Activated gamma-delta T cell (primary cell): ENCODE results near the gene SCP2.
"Not testable (repeated sequence)": the region's sequence is repeated elsewhere in the genome, so short reads cannot be mapped to it uniquely, and the experiment has no call there.

Source experiments
- DNase-seq: peaks from one replicate; lab custom pipeline; 2025; lab: John Stamatoyannopoulos, UW

Gene SCP2

DNA sequence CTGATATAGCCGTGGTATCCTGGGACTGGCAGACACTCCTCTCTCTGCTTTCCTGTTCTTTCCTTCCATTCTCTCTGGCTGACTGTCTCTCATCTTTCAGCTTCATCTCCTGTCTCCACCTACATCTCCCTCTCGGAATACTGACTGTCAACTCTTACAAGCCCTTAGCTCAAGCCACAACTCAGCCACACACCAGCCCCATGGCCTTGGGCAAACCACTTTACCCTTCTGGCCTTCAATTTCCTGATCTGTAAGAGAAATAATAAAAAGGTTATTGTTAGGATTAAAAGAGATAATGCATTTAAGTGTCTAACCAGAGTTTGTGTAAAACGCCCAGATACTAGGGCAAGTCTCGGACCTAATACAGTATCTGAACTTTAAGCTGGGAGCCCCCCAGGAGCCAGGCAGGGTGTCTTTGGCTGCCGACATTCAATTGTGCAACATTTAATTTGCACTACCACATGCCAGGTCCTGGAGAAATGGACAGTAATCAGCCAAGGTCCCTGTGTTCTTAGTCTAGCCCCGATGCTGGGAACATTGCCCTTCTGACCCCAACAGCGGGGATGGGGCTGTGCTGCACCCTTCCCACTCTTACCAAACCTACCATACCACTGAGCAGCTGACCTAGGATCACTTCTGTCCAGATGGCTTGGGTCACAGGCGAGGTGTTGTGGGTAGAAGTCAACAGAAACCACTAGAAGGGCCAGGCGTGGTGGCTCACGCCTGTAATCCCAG, 10.7 kb upstream of the SCP2 start:
- DNase-seq, result no peak

DNA sequence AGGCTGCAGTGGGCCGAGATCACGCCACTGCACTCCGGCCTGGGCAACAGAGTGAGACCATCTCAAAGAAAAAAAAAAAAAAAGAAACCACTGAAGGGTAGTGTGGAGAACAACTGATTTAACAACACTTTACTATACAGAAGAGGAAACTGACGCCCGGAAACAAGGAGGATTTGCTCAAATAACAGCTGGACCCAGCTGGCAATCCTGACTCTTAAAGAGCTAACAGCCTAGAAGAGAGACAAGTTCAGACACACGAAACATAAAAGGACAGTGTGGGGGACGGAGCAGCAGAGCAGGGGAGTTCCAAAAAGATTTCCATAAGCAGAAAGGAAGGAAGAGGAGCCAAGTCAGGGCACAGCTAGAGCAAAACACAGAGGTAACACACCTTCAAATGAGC, 9.9 kb upstream of the SCP2 start:
- DNase-seq, result no peak

DNA sequence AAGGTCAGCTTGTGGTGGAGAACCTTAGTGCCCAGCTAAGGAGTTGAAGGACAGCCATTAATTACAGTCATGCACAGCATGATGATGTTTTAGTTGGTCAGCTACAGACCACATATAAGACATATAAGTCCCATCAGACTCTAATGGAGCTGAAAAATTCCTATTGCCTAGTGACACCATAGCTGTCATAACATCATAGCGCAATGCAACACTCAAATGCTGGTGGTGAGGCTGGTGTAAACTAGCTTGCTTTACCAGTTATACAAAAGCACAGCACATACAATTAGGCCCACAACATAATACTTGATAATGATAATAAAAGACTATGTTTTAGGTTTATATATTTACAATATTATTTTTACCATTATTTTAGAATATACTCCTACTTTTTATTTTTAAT, 9.5 kb upstream of the SCP2 start:
- no peak for DNase-seq

DNA sequence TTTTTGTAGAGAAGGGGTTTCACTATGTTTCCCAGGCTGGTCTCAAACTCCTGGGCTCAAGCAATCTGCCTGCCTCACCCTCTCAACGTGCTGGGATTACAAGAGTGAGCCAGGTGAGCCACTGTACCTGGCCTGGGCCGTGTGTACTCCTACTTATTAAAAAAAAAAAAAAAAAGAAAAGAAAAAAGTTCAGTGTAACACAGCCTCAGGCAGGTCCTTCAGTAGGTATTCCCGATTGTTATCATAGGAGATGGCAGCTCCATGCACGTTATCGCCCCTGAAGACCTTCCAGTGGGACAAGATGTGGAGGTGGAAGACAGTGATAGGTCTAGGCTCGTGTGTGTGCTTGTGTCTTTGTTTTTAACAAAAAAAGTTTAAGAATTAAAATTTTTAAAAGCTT, 8.9 kb upstream of the SCP2 start:
- DNase-seq, result no peak

DNA sequence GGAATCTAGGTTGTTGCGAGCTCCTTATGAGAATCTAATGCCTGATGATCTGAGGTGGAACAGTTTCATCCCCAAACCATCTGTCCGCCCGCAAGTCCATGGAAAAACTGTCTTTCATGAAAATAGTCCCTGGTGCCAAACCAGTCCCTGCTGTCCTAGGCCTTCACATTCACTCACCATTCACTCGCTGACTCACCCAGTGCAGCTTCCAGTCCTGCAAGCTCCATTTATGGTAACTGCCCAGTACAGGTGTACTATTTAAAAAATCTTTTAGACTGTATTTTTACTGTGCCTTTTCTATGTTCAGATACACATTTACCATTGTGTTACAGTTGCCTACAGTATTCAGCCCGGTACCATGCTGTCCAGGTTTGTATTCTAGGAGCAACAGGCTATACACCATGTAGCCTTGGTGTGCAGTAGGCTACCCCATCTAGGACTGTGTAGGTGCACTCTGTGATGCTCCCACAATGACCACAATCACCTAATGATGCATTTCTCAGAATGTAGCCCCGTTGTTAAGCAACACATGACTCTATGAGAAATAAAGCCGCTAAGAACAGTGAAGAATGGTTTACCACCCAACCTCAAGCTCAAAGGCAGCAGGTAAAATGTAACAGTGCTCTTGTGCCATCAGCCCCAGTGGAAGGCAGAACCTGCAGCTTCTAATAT, 7.9 kb upstream of the SCP2 start:
- DNase-seq, result no peak

DNA sequence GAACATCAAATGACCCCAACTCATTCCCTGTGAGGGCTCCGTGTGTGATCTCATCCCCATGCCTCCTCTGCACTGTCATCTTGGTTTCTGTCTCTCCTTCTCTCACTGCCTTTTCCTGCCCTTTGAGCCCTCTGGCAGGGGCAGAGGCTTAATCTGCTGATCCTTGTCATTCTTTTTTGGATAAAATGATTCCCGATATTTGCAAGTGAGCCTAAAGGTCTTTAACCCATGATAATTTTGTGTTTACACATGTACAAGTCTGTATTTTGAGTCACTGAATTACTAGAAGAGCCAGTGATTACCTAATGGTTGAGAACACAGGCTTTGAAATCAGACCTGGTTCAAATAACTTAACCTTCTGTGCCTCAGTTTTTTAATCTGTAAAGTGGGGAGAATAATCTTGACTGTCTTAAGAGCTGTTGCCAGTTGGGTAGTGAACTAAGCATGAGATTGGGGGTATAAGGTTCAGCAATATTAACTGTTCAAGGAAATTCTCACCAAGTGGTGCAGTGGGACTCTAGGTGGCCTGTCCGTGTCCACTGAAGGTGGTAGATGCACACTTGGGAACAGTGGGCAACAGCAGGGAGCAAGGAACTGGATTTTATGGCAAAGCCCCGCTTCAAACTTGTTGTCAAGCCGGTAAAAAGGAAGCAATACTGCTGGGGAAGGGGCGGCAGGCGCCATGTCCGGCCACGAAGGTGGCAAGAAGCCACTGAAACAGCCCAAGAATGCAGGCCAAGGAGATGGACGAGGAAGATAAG, 7.2 kb upstream of the SCP2 start:
- DNase-seq, result no peak

DNA sequence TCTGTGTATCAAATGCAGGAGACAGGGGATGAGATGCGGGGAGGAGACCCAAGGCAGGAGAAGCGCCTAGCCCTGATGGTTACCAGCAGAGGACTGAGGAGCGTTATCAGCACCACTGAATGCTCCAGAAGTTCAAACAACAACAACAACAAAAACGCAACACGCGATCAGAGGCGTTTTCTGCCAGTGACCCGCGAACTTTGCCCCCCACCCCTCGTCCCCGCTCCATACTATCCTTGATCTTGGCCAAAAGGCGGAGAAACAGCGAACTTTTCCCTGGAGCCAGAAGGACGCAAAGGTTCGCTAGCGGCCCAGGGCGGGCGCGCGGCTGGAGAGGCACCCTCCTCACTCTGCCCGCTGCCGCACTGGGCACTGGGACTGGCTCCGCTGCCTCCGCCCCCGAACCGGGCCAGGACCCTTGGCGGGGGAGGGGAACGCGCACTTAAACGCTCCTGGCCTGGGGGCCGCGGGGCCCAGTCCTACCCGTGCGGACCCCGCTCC, 6.2 kb upstream of the SCP2 start:
- no peak for DNase-seq

DNA sequence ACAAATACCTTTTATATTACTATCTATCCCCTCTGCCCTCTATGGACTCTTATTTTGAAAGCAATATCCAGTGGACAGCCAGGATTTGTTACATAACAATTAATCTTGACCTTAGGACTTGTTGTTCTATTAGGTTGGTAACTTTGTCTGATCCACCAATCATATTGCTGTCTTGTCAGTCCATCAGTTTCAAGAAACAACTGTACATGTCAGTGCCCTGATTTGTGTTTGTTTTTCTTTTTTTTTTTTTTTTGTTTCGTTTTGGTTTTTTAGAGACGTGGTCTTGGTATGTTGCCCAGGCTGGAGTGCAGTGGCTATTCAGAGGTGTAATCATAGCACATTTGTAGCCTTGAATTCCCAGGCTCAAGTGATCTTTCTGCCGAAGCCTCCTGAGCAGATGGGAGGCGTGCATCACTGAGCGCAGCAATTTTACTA, 1.5 kb upstream of the SCP2 start:
- DNase-seq, result no peak

DNA sequence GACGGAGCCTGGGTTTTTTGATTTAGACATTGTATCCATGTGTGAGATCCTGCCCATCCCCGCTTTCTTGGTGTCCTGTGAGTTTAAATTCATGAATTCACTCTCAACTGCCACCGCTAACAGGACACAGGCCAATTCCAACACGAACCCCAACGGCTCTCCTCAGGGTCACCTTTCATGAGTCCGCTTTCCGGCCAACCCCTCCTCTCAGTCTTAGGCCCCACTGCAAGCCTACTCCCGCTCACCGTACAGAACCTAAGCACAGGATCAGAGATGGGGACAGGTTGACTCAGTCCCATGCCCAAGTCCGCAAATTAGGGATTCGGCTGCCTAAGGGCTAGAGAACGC, 238 bp upstream of the SCP2 start:
- DNase-seq, result no peak

DNA sequence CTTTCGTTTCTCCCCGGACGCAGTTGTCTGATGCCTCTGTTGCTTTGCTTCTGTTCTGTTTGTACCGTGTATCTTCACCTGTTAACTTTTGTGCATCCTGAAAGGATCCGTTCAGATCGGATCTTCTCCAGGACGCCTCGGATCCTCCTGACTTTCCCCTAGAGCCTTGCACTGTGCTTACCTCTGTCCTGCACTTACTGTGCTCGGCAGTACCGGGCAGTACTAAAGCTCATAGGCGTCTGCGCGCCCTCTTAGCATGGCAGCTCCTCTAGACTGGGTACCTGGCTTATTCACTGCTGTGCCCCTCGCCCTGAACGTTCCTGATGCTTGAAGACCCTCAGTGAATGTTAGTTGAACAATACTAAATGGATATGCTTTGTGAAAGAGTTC, 934 bp downstream of the SCP2 start:
- DNase-seq, result no peak

DNA sequence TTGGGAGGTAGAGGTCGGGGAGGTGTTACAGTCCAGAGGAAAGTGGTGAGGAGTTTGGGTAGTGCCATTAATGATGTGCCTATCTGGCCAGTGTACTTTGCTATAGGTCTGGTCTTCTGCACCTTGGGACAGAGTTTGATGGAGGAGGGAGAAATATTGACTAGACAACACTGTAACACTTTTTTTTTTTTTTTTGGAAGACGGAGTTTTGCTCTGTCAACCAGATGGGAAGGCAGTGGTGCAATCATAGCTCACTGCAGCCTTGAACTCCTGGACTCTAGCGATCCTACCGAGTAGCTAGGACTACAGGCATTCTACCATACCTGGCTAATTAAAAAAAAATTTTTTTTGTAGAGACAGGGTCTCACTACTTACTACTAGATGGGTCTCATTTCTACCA, 1.9 kb downstream of the SCP2 start:
- DNase-seq, result no peak

DNA sequence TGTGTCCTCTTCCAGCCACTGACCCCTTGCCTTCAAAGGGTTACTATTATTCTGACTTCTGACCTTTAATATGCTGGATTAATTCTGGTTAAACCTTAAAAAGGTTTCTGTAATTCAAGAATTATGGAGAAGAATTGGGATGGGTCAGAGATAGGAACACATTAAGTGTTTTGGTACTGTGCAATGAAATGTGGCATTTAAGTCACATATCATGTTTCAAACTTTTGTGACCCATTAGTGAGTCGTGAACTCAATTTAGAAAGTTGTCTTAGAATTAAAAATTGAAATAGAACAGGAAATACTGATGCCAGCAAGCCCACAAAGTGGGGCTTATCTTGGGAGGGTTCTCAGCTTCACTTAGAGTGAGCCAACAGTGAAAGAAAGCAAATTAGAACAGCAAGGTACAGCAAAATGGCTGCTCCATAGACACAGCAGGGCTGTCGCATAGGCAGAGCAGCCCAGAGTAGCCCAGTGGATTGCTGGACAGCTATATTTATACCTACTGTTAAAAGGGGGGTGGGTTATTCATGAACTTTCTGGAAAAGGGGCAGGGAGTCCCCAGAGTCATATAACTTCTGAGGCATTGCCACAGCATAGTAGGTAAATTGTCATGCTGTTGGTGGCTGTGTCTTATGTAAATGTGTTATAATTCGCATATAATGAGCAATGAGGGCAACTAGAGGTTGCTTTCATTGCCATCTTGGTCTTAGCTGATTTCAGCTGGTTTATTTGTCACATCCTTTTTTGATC, 10.5 kb downstream of the SCP2 start:
- DNase-seq, result no peak

DNA sequence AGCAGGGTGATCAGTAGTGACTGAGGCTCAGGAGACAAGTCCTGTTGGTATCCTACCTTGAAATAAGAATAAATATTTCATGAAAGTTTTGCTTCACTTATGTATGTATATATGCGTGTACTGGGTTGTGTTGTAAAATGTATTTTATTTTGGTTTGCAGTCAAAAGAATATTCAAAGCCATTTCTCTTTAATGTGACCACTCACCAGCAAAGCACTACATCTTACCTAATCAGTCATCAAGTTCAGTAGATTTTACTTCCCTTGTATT, 11.0 kb downstream of the SCP2 start:
- DNase-seq, result no peak

DNA sequence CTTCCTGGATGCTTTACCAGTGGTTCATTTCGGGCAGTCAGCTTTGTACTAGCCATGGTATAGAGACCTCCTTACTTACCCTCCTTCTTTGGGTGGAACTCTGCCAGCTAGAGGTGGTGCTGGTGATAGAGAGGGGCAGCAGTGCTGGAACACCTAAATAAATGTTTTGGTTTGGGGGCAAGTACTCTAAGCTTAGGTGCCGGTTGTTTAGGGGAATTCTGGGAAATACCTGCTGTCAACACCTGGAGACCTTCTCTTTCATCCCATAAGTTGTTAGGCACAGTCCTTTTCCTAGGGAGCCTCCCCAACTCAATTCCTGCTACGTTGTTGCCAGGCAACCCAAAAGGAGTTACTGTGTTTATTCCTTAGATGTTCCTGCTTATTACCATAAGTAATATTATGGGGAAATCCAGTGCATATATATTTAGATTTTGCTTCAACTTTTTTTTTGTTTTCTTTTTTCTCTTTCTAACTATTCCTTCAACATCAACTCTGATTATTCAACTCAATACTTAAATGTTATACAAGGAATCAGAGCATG, 16.9 kb downstream of the SCP2 start:
- no peak for DNase-seq

DNA sequence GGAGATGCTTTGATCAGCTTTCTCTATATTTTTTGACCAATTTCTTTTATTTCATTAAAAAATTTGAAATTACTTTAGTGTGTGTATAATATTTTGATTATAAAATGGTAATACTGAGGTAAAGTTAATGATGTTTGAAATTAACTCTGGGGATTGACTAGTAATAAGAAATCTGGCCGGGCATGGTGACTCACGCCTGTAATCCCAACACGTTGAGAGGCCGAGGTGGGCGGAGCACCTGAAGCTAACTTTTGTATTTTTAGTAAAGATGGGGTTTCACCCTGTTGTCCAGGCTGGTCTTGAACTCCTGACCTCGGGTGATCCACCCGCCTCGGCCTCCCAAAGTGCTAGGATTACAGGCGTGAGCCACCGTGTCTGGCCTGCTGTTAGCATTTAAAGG, 17.5 kb downstream of the SCP2 start:
- no peak for DNase-seq

DNA sequence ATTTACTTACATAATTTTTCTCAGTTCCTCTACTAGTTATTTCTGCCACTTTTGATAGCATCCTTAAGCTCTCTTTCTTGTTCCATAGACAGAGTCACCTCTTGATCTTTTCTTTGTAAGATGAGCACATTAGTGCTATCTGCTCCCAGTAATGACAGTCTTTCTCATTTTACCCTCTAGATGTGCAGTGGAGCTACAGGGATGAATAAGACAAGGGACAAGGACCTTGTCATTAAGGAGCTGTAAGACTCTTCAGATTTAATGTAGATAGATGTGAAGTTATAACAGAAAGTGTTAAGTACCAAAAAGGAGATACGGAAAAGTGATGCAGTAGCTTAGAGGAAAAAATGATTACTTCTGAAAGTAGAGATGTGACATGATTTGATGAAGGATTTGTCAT, 20.4 kb downstream of the SCP2 start:
- DNase-seq, result no peak

DNA sequence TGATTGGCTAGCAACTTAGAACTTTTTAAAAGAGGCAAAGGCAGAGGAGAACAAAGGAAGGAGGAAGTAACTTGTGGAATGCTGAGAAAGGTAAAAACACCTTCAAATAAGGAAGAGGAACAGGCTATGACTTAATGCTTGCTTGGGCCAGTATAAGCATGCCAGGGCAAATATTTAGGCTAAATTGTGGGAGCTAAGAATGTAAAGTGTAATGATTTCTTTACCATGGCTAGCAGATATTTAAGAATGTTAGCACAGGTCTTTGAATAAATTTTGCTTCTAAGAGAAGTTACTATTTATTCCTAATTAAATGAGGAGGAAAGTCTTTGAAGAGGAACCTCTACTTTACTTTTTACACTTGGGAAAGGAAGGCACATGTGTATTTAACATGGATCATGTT, 22.5 kb downstream of the SCP2 start:
- DNase-seq, result not testable (repeated sequence)

DNA sequence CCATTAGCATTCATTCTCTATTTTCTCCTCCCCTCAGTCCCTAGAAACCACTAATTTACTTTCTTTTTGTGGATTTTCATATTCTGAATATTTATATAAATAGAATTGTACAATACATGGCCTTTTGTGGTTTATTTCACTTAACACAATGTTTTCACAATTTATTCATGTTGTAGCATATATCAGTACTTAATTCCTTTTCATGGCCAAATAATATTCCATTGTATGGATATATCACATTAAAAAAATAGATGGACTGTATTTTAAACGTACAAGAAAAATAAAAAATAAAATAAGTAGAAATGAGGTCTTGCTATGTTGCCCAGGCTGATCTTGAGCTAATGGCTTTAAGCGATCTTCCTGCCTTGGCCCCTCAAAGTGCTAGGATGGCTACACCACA, 25.0 kb downstream of the SCP2 start:
- DNase-seq, result no peak

DNA sequence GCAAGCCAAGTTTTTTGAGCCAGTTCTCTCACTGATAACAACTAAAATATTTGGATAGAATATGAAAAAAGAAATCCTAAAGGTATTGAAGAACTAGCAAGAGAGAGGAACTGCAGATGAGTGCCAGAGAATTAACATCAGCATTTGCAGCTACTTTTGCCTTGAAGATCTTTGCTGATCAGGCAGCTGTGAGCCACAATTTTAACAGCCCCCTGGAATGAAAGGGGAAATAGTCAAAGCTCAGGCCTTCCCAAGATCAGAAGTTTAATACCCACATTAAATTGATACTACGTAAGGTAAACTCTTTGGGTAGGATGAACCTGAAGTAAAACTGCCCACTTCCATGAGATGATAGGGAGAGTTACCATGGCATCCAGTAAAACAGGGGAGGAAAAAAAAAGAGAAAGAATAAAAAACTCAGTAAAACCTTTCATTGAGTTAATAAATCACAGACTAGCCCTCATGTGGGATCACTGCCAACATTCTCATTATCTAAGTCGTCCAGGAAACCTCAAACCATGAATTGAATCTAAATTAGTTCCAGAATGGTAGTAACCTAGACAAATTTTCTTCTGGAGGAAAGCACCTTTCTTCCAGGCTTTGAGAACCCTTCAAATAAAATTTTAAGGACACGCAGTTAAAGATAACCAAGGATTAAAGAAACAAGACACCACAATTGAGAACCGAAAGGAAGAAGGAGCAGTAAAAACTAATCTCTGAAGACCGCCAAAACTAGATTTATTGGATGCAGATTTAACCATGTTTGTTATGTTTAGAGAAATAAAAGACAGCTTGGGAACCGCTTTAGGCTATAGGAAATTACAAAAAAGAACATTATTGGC, 28.3 kb downstream of the SCP2 start:
- DNase-seq, result no peak

DNA sequence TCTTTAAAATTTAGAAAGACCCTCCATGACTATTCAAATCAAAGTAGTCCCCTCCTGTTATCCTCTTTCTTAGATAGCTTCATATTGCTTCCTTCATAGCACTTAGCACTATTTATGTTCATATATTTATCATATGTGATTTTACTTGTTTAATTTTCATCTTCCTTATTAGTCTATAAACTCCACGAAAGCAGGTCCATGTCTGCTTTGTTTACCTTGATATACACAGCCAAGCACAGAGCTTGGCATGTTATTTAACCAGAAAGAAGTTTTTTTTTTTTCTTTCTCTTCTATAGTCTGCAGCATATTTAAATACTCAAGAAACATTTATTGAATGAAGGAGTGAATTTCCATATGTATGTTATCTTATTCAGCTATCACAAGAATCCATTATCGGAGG, 36.0 kb downstream of the SCP2 start:
- no peak for DNase-seq

DNA sequence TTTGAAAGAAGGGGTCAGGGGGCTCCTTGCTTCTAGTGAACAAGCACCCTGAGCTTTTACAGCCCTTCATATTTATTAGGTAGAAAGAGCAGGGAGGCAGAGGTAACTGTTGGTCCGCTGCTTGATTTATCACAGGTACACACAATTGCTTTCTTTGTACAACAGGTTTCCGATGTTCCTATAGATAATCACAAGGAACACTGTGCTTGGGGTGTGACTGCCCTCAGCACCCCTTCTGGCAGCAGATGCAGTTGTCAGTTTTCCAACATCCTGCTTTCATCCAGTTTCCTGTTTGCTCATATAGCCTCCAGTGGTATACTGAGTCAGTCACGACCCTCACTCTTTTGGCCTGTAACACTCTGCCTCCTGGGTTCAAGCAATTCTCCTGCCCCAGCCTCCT, 40.6 kb downstream of the SCP2 start:
- DNase-seq, result no peak
